Hypothalamus (tissue), 51 donors: ENCODE data around the gene GPR158.

Source experiments
- DNase-seq, 51 donors: peaks; one replicate each; lab custom pipeline; 2025; lab: John Stamatoyannopoulos, UW

GPR158 gene

DNA sequence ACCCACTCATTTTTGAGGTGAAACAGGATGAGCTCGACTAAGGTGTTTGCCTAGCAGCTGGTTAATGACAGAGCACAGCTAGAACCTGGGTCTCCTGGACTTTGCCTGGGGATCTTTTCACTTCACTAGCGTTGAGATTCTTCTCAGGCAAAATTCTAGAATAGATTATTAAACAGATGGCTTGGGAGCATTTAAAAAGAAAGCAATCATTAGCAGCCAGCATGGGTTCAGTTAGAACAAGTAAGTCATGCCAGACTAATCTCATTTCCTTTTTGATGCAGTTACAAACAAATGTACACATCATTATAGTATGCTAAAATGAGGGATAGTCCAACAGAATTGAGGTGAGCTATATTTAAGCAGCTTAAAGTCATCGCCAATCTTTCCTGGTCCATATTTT, 467.9 kb downstream of the GPR158 start:
- no peak for DNase-seq

GRCh38 chr10:25646371-25646770, 471.6 kb downstream of the GPR158 start:
- no peak for DNase-seq

DNA sequence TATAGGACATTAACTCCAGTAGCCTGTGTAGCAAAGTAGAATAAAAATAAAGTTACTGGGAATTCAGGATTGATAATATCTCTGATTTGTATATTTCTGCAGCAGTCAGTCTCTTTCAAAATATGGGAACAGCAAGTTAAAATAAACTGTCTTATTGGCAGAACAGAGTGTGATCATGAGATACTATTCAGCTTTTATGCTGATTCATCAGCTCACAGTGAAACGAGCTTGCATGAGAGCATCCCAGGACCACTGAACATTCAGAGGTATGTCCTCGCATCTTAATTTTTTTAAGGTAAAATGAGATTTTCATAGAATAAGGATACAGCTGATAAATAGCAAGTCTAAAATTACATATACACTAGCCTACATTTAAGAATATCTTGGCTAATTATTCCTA, 476.7 kb downstream of the GPR158 start:
- no peak for DNase-seq
